ENCODE results near the gene VPS39. TPM values are rescaled to one million over a fixed set of nuclear protein-coding genes. Genes with fewer than 3 reads are reported as not detected.
A peak's percentile ranks its signal among the peaks of the same experiment; 100 is the strongest.

The VPS39 gene
- total and polyA plus RNA-seq, 2 of the 13 experiments (the other 11 are each of a cell fraction or from before 2014, with no cell fraction given): 22.9 to 32.0 TPM

DNA sequence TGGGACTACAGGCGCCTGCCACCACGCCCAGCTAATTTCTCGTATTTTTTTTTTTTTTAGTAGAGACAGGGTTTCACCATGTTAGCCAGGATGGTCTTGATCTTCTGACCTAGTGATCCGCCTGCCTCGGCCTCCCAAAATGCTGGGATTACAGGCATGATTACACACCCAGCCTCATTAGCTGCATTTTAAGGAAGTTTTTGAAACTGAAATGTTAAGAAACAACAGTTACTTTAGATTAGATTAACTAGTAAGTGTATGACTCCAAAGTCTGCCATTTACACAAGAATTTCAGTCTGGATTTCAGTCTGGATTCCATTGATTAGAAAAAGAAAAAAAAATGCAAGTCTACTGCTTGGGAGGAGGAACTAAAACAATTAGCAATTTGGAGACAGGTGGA, 24.5 kb upstream of the VPS39 start (continued):
- TF ChIP-seq, protein P1, sequence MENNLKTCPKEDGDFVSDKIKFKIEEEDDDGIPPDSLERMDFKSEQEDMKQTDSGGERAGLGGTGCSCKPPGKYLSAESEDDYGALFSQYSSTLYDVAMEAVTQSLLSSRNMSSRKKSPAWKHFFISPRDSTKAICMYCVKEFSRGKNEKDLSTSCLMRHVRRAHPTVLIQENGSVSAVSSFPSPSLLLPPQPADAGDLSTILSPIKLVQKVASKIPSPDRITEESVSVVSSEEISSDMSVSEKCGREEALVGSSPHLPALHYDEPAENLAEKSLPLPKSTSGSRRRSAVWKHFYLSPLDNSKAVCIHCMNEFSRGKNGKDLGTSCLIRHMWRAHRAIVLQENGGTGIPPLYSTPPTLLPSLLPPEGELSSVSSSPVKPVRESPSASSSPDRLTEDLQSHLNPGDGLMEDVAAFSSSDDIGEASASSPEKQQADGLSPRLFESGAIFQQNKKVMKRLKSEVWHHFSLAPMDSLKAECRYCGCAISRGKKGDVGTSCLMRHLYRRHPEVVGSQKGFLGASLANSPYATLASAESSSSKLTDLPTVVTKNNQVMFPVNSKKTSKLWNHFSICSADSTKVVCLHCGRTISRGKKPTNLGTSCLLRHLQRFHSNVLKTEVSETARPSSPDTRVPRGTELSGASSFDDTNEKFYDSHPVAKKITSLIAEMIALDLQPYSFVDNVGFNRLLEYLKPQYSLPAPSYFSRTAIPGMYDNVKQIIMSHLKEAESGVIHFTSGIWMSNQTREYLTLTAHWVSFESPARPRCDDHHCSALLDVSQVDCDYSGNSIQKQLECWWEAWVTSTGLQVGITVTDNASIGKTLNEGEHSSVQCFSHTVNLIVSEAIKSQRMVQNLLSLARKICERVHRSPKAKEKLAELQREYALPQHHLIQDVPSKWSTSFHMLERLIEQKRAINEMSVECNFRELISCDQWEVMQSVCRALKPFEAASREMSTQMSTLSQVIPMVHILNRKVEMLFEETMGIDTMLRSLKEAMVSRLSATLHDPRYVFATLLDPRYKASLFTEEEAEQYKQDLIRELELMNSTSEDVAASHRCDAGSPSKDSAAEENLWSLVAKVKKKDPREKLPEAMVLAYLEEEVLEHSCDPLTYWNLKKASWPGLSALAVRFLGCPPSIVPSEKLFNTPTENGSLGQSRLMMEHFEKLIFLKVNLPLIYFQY (CRISPR knock-in tag; IDR thresholded peaks at IDR 0.05; ENCODE audit: borderline replicate concordance): no peak
- no peak for TF ChIP-seq MAFF (IDR thresholded peaks at IDR 0.05; ENCODE audit: low read depth, low read length)
- TF ChIP-seq RBFOX2 (IDR thresholded peaks at IDR 0.05; ENCODE audit: low read depth, low read length): no peak
- no peak for TF ChIP-seq ARID2 (CRISPR knock-in tag; IDR thresholded peaks at IDR 0.05; ENCODE audit: borderline replicate concordance)
- TF ChIP-seq ARHGAP35 (CRISPR knock-in tag; IDR thresholded peaks at IDR 0.05; ENCODE audit: borderline replicate concordance): no peak
- TF ChIP-seq ZNF570 (CRISPR knock-in tag; IDR thresholded peaks at IDR 0.05; ENCODE audit: borderline replicate concordance): no peak

DNA sequence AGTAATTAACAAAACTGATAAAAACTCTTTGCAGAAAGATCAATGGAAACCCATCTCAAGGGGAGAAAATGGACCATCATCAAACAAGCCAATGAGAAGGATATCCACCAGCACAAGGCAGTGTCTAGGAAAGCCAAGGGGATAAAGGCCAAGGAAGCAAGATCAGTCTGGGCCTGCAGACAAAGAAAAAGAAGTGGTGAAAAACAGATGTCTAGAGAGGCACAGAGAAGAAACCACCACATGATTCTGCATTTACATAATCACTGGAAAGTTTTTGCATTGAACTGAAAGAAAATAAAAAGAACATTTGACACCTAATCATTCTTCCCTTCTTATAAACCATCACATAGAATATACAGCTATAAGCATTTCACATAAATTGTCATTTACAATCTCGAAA, 23.0 kb upstream of the VPS39 start:
- Histone ChIP-seq H3K36me3 (replicated peaks in 1 of 2; ENCODE audit: control insufficient read depth in 1 of 2, insufficient read depth in 2 of 2, low read length in 2 of 2) (peaks cover 13 to 53% of the 10 kb centered on the region in 2 experiments), H4K20me1 (ENCODE audit: insufficient read depth, low read length) (no peaks in the 10 kb centered on the region), H3K9me3 (ENCODE audit: low read length) (no peaks in the 10 kb centered on the region), H3K4me2 (ENCODE audit: low read depth, low read length) (no peak overlapping the region), H3K9ac (ENCODE audit: insufficient read depth, low read depth, low read length) (no peak overlapping the region), H3K4me3 (replicated peaks in 1 of 3; ENCODE audit: insufficient read depth in 1 of 3, low read depth in 2 of 3, low read length in 3 of 3) (no peak overlapping the region), H3K4me1 (ENCODE audit: insufficient read depth, low read length) (peaks cover 27% of the 10 kb centered on the region), H3K79me2 (ENCODE audit: insufficient read depth, low read length) (no peaks in the 10 kb centered on the region), H3K27ac (ENCODE audit: extremely low read length, insufficient read depth, low read length) (no peak overlapping the region), H3K27me3 (ENCODE audit: control insufficient read depth in 1 of 2, insufficient read depth in 2 of 2, low read length in 2 of 2) (no peaks in the 10 kb centered on the region), H2AFZ (ENCODE audit: low read length) (no peak overlapping the region)
- ATAC-seq (no peak), FAIRE-seq (no peak), DNase-seq (ENCODE audit: low spot score) (no peak)
- 92% methylated on average over 1 of the region's 1 CpG for WGBS (ENCODE audit: low lambda C conversion rate)
- TSS peak; percentile 9 for BruUV-seq (replicated peaks)
- POLR2A ChIA-PET: no interaction called here
- no peak for TF ChIP-seq ELF1 (CRISPR knock-in tag; IDR thresholded peaks at IDR 0.05)
- TF ChIP-seq SYNCRIP (IDR thresholded peaks at IDR 0.05; ENCODE audit: insufficient read depth, low read depth, low read length): no peak
- TF ChIP-seq SIN3A (IDR thresholded peaks at IDR 0.05; ENCODE audit: borderline replicate concordance, low read depth, low read length): no peak
- TF ChIP-seq, protein P2, sequence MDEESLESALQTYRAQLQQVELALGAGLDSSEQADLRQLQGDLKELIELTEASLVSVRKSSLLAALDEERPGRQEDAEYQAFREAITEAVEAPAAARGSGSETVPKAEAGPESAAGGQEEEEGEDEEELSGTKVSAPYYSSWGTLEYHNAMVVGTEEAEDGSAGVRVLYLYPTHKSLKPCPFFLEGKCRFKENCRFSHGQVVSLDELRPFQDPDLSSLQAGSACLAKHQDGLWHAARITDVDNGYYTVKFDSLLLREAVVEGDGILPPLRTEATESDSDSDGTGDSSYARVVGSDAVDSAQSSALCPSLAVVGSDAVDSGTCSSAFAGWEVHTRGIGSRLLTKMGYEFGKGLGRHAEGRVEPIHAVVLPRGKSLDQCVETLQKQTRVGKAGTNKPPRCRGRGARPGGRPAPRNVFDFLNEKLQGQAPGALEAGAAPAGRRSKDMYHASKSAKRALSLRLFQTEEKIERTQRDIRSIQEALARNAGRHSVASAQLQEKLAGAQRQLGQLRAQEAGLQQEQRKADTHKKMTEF (CRISPR knock-in tag; IDR thresholded peaks at IDR 0.05): no peak
- TF ChIP-seq, protein P3, sequence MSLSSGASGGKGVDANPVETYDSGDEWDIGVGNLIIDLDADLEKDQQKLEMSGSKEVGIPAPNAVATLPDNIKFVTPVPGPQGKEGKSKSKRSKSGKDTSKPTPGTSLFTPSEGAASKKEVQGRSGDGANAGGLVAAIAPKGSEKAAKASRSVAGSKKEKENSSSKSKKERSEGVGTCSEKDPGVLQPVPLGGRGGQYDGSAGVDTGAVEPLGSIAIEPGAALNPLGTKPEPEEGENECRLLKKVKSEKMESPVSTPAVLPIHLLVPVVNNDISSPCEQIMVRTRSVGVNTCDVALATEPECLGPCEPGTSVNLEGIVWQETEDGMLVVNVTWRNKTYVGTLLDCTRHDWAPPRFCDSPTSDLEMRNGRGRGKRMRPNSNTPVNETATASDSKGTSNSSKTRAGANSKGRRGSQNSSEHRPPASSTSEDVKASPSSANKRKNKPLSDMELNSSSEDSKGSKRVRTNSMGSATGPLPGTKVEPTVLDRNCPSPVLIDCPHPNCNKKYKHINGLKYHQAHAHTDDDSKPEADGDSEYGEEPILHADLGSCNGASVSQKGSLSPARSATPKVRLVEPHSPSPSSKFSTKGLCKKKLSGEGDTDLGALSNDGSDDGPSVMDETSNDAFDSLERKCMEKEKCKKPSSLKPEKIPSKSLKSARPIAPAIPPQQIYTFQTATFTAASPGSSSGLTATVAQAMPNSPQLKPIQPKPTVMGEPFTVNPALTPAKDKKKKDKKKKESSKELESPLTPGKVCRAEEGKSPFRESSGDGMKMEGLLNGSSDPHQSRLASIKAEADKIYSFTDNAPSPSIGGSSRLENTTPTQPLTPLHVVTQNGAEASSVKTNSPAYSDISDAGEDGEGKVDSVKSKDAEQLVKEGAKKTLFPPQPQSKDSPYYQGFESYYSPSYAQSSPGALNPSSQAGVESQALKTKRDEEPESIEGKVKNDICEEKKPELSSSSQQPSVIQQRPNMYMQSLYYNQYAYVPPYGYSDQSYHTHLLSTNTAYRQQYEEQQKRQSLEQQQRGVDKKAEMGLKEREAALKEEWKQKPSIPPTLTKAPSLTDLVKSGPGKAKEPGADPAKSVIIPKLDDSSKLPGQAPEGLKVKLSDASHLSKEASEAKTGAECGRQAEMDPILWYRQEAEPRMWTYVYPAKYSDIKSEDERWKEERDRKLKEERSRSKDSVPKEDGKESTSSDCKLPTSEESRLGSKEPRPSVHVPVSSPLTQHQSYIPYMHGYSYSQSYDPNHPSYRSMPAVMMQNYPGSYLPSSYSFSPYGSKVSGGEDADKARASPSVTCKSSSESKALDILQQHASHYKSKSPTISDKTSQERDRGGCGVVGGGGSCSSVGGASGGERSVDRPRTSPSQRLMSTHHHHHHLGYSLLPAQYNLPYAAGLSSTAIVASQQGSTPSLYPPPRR (CRISPR knock-in tag; IDR thresholded peaks at IDR 0.05; ENCODE audit: borderline replicate concordance): no peak
- TF ChIP-seq PRMT3 (CRISPR knock-in tag; IDR thresholded peaks at IDR 0.05; ENCODE audit: borderline replicate concordance, low read depth): no peak
- CTCF ChIA-PET (ENCODE audit: low intra/inter-chr PET ratio, low total read pairs): no interaction called here
- intact Hi-C loops (cut with micrococcal nuclease; ENCODE audit: unreplicated experiment) (no loop called here), in situ Hi-C loops (cut with HindIII; ENCODE audit: extremely low pct_ligation_motif_present, low pct_unique_long_range_greater_than_20kb) (no loop called here)

Data from HepG2 (cell line).